HepG2 (cell line): ENCODE results near the gene ITGB7.

Experiments used
- CTCF ChIP-seq: sonication (generic); formaldehyde crosslinking; IDR thresholded peaks from 2 replicates; pipeline ENCODE4 v1.5.0; 2020; ENCODE audit warnings: mild to moderate bottlenecking, missing genetic modification reagents, moderate library complexity
- GLI4 ChIP-seq: sonication (generic); formaldehyde crosslinking; IDR thresholded peaks from 2 replicates; pipeline ENCODE4 v1.5.1; 2020; ENCODE audit warnings: missing genetic modification reagents, mild to moderate bottlenecking, moderate library complexity, borderline replicate concordance
- HNRNPH1 ChIP-seq: fragments of 200-400 bp; formaldehyde crosslinking; optimal IDR thresholded peaks from 2 replicates; pipeline ENCODE3; 2017; ENCODE audit warnings: mild to moderate bottlenecking, low read depth, low read length
- MYNN ChIP-seq: sonication (generic); formaldehyde crosslinking; IDR thresholded peaks from 2 replicates; pipeline ENCODE4 v1.4.0; 2020; ENCODE audit warnings: mild to moderate bottlenecking, low read depth, missing genetic modification reagents
- POLR2AphosphoS5 ChIP-seq: IDR thresholded peaks from 2 replicates; pipeline ENCODE4 v1.6.1; 2012; ENCODE audit warnings: low read depth, low read length
- TEF ChIP-seq: sonication (generic); formaldehyde crosslinking; IDR thresholded peaks from 2 replicates; pipeline ENCODE4 v1.5.0; 2020; ENCODE audit warnings: missing genetic modification reagents
- TMF1 ChIP-seq: sonication (generic); formaldehyde crosslinking; IDR thresholded peaks from 2 replicates; pipeline ENCODE4 v1.8.1; 2022; ENCODE audit warnings: low read depth, missing genetic modification reagents
- ZNF101 ChIP-seq: sonication (generic); formaldehyde crosslinking; IDR thresholded peaks from 2 replicates; pipeline ENCODE4 v1.4.0; 2020; ENCODE audit warnings: mild to moderate bottlenecking, low read depth, missing genetic modification reagents, borderline replicate concordance
- ZNF660 ChIP-seq: sonication (generic); formaldehyde crosslinking; IDR thresholded peaks from 2 replicates; pipeline ENCODE4 v1.5.1; 2020; ENCODE audit warnings: mild to moderate bottlenecking, low read depth, missing genetic modification reagents, borderline replicate concordance
- TF ChIP-seq, protein P1 (sequence below): sonication (generic); formaldehyde crosslinking; IDR thresholded peaks from 2 replicates; pipeline ENCODE4 v1.5.0; 2020; ENCODE audit warnings: mild to moderate bottlenecking, missing genetic modification reagents
- TF ChIP-seq, protein P2 (sequence below): sonication (generic); formaldehyde crosslinking; IDR thresholded peaks from 2 replicates; pipeline ENCODE4 v1.4.0; 2020; ENCODE audit warnings: missing genetic modification reagents

GRCh38 chr12:53159195-53159839 is 47.7 kb downstream of the ITGB7 start:
- no peak for TF ChIP-seq TMF1 (CRISPR knock-in tag)
- TF ChIP-seq TEF: no peak
- no peak for TF ChIP-seq POLR2AphosphoS5
- no peak for TF ChIP-seq ZNF101 (CRISPR knock-in tag)
- no peak for TF ChIP-seq GLI4 (CRISPR knock-in tag)
- no peak for TF ChIP-seq MYNN
- TF ChIP-seq, protein P1, sequence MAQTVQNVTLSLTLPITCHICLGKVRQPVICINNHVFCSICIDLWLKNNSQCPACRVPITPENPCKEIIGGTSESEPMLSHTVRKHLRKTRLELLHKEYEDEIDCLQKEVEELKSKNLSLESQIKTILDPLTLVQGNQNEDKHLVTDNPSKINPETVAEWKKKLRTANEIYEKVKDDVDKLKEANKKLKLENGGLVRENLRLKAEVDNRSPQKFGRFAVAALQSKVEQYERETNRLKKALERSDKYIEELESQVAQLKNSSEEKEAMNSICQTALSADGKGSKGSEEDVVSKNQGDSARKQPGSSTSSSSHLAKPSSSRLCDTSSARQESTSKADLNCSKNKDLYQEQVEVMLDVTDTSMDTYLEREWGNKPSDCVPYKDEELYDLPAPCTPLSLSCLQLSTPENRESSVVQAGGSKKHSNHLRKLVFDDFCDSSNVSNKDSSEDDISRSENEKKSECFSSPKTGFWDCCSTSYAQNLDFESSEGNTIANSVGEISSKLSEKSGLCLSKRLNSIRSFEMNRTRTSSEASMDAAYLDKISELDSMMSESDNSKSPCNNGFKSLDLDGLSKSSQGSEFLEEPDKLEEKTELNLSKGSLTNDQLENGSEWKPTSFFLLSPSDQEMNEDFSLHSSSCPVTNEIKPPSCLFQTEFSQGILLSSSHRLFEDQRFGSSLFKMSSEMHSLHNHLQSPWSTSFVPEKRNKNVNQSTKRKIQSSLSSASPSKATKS: no peak
- TF ChIP-seq, protein P2, sequence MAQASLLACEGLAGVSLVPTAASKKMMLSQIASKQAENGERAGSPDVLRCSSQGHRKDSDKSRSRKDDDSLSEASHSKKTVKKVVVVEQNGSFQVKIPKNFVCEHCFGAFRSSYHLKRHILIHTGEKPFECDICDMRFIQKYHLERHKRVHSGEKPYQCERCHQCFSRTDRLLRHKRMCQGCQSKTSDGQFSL (CRISPR knock-in tag): no peak
- TF ChIP-seq CTCF: peak; percentile 99
- TF ChIP-seq ZNF660: no peak
- TF ChIP-seq HNRNPH1: peak; percentile 38
